Liver (tissue), 3 donors: Measurements from ENCODE around the gene CPZ.

Experiments
- CTCF ChIP-seq: fragments of 150-350 bp; IDR thresholded peaks from 2 replicates; pipeline ENCODE4 v1.5.1; 2017; ENCODE audit warnings: improper control_type of control experiment, low read depth, low read length; ENCODE audit not compliant: missing input control
- EGR1 ChIP-seq, 2 donors: IDR thresholded peaks; 2 replicates each; pipeline ENCODE4 v1.6.1; 2016 to 2018; ENCODE audit warnings: antibody characterized with exemption in 2 of 2, low read depth in 2 of 2
- MAX ChIP-seq: IDR thresholded peaks from 2 replicates; pipeline ENCODE4 v1.6.1; 2016; ENCODE audit warnings: antibody characterized with exemption
- RAD21 ChIP-seq, 2 donors: IDR thresholded peaks; 2 replicates each; pipeline ENCODE4 v1.6.1; 2016; ENCODE audit warnings: antibody characterized with exemption in 2 of 2, mild to moderate bottlenecking in 2 of 2
- TF ChIP-seq, protein P1 (sequence below): IDR thresholded peaks from 2 replicates; pipeline ENCODE4 v1.6.1; 2016; ENCODE audit warnings: antibody characterized with exemption
- donor health status: healthy.
- donor health status: healthy.

DNA sequence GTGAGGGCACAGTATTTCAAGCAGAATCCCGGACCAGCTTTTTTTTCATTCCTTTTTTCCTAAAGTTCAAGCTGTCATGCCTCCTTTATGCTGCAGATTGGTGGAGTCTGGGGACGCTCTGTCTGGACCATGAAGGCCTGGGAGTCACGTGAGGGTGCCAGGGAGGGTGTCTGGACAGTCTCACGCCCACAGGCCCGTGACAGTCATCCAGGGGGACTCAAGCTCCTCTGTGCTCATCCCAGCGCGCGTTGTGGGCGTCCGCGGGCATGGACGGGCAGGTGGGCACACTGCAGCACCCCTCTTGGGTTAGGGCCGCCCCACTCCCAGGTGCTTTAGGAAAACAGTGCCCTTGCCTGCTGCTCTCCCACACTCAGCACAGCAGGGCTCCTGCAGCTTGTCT is 4.8 kb downstream of the CPZ start:
- TF ChIP-seq MAX (no peak), CTCF (no peak), RAD21 (IDR thresholded peaks at IDR 0.05) (no peak), EGR1 (IDR thresholded peaks at IDR 0.05; ENCODE audit: low read depth in 2 of 2) (no peak)
- TF ChIP-seq, protein P1, sequence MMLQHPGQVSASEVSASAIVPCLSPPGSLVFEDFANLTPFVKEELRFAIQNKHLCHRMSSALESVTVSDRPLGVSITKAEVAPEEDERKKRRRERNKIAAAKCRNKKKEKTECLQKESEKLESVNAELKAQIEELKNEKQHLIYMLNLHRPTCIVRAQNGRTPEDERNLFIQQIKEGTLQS, result no peak
